NCI-H1092 (cell line): Measurements from ENCODE around the gene ZNF653.
A peak's percentile ranks its signal among the peaks of the same experiment; 100 is the strongest.
"Not testable (repeated sequence)": the region's sequence is repeated elsewhere in the genome, so short reads cannot be mapped to it uniquely, and the experiment has no call there.

Source experiments
- DNase-seq: peaks from one replicate; lab custom pipeline; 2025; lab: John Stamatoyannopoulos, UW

ZNF653 gene

DNA sequence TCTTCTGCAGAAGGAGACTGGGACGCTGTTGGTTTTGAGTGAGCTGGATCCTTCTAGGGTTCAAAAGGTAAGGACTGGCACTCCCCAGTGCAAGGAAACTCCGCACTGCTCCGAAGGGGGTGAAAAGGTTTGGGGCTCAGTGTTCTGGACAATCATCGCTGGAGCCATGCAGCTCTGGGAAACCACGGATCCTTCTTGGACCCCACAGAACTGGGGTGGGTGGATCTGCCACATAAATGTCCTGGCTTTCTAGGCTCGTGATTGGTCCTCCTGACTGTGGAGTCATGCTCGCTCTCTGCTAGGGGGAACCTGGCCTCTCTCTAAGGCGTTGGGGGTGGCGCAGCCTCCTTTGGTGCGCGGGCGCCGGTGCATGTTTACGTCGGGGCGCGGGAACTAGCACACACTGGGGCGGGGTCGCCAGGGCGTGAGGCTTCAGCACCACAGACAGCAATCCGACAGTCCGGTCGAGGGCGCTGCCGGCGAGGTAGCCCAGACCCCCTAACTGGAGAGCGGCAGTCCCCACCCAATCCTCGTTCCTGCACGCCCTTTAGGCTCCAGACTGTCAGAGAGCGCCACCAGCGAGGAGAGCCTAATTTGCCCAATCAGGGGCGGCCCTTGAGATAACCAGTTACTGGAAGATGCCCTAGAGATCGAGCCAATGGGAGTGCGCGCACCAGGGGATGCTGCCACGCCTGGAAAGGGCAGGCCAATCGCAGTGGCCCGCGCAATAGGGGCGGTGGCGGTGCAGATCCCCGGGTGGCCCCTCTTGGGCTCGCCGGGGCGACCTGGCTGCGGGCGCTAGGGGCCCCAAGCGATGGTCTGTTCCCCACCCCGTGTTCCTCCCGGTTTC, 23.9 kb downstream of the ZNF653 start:
- DNase-seq: peak; percentile 92

DNA sequence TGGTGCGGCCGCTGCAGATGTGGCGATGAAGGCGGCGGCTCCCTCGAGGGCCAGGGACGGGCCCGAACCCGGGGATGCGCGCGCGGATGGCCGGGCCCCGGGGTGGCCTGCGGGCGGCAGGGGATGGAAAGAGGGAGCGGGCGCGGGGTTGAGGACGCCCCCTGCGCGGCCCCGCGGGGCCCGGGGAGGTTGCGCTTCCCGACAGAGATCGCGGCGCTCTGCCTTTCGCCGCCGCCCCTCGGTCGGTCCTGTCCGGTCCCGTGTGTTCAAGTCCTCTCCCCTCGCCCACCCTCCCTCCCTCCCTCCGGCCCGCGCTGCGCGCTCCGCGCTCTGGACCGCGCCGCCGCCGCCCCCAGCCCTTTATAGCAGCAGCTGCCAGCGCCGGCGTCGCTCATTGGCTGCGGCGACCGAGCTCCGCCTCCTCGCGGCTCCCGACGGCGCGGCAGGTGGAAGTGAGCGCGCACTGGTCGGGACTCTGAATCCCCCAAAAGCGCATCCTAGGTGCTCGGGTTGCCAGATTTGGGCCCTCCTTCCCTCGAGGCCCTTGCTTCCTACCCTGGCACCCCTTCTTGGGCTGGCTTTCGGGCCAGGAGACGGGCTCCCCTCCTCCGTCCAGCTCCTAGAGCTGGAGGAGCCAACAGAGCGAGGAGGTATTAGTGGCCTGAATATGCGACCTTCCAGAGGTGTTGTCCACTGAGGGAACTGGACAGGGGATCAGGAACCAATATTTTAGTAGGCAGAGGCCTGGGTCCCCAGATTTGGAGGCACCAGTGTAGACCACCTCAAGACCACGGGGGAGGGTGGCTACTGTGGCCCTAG, 24.7 kb downstream of the ZNF653 start, which contains the start of gene ELAVL3:
Gene ELAVL3, minus strand, starts transcription at position 332 of the 819 bp plus-strand sequence. CDS start 438 bp downstream, outside the sequence.
- peak; percentile 58 for DNase-seq

DNA sequence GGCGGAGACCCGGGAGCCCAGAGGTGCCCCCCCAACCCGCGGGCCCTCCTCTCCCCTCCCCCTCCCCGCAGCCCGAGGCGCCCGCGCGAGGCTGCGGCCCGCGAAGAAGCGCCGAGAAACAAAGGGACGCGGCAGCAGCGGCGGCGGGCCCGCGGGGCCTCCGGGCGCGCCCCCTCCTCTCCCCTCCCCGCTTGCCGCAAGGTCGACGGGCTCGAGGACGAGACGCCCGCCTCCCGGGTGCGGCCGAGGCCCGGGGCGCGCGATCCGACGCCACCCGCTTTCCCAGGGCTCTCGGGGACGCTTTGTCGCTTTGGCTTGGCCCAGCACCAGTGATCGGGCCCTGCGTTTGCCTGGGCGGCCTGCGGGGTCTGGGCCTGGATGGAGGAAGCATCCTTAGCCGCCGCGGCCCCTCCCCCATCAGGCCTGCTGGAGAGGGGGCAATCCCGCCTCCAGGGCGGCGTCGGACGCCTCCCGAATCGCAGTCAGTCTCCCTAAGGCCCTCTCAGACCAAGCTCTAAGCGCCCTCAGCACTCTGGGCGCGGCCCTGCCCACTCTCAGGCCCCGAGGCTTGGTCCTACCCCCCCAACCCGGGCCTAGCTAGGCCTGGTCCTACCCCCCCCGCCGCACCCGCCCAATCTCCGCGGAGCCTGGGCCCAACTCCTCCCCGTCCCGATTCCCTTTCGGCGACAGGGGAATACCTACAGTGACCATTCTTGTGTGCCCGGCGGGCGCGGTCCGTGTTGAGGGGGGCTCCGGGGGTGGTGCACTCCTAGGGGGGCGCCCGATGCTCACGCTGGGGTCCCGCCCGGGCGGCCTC, 25.5 kb downstream of the ZNF653 start:
- DNase-seq: peak; percentile 10

DNA sequence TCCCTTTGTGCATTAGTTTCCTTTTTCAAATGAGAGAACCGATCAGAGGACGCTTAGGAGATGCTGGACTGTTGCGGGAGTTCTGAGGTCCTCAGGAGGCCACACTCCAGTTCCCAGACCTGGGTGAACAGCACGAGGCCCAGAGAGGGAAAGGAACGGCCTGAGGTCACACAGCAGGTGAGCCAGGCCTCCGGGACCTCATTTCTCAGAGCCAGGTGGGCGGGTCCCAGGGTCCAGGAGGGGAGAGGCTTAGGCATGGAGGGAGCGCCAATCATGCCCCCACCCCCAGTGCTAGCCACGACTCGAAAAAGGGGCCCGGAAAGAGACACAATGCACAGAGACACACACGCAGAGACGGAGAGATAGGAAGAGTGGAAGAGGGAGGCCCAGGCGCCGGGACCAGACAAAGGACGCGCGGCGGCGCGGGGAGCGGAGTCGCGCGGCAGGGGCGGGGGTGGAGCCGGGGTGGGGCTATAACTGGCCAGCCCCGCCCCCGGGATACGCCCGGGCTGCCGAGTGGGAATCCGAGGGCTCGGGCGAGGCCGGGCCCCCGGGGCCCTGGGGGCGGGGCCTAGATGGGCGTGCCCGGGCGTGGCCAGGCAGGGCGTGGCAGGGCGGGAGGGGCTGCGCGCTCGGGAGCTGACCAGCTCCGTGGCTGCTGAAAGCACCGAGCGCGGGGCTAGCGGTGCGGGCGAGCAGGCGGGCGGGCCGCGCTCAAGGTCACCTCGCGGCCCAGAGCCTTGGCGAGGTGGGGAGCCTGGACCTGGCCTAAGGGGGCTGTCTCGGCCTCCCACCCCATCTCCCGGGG, 26.3 kb downstream of the ZNF653 start:
- DNase-seq: peak; percentile 52

DNA sequence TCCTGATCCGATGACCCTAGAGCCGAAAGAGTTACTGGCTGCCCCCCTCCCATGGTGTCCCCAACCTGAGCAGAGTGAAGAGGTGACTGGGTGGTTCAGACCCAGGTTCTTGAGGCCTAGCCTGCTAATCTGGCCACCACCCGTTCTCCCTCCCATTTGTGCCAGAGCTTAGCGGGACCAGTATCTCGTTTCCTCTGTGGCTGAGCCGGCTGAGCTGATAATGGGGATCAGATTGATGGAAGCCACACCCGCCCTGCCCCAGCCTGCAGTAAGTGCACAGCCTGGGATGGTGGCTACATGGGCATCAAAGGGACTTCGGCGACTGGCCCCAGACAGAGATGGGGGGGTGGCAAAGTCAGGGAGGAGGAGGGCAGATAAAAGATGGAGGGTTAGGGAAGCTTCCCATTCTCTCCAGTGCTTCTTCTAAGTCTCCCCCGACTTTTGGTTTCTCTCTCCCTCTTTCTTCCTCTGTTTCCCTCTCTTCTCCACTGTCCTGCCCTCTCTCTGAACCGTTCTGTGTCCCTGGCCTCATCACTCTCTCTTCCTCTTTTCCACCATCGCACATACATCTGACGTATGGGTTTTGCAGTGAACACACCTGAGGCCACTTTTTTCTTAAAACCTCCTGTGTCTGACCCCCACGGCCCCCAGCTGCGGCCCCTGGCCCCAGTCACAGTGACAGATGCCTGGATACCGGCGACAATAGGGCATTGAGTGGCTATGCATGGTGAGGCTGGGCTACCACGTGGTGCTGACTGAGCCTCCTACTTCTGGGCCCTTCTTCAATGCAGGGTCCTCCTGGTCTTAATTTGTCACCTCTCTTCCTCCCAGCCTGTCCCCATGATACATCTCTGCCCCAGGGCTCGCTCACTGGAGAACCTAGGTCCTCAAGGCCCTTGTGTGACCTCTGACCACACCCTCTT, 27.2 kb downstream of the ZNF653 start:
- DNase-seq: no peak

DNA sequence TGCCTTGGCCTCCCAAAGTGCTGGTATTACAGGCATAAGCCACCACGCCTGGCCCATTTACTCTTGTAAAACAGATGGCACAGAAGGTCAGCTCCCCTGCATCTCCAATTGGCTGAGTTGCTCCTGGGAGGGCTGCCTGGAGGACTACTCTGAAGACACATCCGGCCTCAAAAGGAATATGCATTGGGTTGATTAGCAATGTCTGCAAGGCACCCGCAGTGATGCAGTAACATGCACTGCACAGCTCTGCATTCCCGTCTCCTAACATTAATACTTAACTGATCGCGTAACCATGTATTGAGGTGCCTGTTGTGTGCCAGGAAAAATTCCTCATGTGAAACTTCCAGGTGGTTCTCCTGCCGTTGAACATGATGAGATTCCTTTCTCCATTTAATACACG, 29.8 kb downstream of the ZNF653 start:
- DNase-seq: no peak

DNA sequence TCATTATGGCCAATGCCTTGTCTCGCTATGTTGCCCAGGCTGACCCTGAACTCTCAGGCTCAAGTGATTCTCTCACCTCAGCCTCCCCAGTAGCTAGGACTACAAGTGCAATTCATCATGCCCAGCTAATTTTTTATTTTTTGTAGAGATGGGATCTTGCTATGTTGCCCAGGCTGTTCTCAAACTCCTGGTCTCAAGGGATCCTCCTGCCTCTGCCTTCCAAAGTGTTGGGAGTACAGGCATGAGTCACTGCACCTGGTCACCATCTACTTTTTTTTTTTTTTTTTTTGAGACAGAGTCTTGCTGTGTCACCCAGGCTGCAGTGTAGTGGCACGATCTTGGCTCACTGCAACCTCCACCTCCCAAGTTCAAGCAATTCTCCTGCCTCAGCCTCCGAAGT, 30.3 kb downstream of the ZNF653 start:
- not testable (repeated sequence) for DNase-seq

DNA sequence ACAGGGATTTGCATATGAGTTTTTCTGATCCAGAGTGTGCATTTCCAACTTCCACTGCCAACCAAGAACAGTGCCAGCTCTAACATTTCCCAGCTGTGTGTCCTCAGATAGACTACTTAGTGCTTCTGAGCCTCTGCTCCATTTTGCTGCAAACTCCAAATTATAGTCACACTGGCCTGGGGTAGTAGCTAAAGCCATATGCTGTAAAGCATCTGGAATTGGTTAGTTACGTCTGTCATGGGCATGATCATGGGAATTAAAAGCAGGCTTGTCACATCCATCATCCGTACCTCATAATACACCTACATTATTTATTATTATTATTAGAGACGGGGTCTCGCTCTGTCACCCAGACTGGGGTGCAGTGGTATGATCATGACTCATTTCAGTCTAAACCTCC, 31.9 kb downstream of the ZNF653 start:
- DNase-seq: no peak

DNA sequence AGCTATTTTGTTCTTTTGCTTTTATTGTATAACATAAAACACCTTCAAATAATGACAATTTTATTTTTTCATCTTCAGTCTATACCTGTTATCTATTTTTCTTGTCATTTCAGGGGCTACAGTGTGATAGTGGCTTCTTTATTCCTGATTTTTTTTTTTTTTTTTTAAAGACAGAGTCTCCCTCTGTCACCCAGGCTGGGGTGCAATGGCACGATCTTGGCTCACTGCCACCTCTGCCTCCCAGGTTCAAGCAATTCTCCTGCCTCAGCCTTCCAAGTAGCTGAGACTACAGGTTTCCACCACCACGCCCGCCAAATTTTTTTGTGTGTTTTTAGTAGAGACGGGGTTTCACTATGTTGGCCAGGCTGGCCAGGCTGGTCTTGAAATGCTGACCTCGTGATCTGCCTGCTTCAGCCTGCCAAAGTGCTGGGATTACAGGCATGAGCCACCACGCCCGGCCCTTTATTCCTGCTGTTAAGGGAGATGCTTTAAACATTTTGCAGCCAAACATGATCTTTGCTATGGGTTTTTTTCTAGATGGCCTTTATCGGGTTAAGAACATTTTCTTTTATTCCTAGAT, 37.3 kb downstream of the ZNF653 start:
- not testable (repeated sequence) for DNase-seq

DNA sequence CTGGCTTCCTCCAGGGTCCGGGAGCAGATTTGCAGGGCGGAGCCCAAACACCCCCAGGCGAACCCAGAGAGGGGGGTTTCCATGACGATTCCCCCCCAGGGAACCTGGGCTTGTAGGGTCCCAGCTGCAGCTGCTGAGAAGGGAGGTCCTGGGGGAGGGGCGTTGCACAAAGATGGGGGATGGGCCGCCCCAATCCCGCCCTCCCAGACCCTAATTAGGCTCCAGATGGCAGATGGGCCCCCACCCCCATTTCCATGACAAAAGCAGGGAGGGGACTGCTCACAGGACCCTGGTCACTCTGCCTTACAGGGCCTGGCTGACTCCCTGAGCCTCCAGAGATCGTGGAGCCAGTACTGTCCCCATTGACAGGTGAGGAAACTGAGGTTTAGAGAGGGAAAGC, 40.0 kb downstream of the ZNF653 start:
- DNase-seq: no peak

DNA sequence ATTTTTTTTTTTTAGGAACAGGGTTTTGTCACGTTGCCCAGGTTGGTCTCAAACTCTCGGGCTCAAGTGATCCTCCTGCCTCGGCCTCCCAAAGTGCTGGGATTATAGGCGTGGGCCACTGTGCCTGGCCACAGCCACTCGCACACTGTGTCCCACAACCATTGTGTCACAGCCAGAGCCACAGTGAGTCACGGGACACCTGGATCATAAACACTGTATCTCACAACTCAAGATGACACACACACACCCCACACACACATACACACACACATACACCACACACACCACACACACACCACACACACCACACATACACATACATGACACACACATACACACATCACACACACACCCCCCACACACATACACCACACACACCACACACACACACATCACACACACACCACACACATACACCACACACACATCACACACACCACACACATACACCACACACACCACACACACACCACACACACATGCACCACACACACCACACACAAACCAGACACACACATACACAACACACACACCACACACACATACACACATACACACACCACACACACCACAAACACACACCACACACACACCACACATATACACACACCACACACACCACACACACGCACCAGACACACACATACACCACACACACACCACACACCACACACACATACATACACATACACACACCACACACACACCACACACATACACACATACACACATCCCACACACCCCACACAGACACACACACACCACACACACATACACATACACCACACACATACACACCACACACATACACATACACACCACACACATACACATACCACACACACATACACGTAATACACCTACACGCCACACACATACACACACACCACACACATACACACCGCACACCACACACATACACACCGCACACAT, 41.0 kb downstream of the ZNF653 start:
- DNase-seq: no peak

DNA sequence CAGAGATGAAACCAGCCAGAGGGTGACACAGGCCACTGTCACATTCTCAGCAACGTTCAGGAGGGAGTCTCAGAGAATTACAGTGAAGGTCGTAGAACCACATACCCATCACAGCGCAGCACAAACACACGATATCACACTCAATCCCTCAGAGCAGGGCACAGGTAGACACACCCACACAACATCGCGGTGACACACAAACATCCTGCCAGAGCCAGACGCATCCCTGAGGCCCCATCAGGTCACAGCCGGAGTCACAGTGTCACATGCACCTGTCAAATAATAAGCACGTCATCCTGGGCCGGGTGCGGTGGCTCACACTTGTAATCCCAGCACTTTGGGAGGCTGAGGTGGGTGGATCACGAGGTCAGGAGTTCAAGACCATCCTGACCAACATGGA, 42.2 kb downstream of the ZNF653 start:
- DNase-seq: no peak

DNA sequence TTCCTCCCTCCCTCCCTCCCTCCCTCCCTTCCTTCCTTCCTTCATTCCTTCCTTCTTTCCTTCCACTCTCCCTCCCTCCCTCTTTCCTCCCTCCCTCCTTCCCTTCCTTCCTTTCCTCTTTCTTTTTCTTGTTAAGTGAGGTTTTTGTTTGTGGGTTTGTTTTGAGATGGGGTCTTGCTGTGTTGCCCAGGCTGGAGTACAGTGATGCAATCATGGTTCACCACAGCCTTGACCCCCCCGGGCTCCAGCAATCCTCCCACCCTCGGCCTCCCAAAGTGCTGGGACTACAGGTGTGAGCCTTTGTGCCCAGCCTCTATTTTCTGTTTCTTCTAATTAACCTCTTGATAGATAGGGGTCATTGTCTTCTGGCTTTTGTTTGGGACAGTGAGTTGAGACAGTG, 44.2 kb downstream of the ZNF653 start:
- DNase-seq: no peak

DNA sequence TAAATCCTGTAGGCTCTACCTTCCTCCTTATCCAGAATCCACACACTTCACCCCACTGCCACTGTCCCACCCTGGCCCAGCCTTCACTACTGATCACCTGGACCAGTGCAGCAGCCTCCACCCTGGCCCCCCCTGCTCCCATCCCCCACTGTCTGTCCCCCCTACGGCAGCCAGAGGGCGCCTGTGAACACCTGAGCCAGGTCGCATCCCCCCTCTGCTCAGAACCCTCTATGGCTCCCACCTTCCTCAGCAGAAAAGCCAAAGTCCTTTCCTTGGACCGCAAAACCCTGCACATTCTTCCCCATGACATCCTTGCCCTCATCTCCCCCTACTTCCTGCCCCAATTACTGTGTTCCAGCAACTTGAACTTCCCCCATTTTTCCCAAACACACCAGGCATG, 45.4 kb downstream of the ZNF653 start:
- no peak for DNase-seq

DNA sequence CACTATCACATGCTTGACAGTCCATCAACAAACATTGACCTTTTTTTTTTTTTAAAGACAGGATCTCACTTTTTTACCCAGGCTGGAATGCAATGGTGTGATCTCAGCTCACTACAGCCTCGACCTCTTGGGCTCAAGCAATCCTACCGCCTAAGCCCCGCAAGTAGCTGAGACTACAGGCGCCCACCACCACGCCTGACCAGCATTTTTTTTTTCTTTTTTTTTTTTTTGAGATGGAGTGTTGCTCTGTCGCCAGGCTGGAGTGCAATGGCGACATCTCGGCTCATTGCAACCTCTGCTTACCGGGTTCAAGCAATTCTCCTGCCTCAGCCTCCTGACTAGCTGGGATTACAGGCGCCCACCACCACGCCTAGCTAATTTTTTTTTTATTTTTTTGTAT, 46.7 kb downstream of the ZNF653 start:
- DNase-seq: not testable (repeated sequence)

DNA sequence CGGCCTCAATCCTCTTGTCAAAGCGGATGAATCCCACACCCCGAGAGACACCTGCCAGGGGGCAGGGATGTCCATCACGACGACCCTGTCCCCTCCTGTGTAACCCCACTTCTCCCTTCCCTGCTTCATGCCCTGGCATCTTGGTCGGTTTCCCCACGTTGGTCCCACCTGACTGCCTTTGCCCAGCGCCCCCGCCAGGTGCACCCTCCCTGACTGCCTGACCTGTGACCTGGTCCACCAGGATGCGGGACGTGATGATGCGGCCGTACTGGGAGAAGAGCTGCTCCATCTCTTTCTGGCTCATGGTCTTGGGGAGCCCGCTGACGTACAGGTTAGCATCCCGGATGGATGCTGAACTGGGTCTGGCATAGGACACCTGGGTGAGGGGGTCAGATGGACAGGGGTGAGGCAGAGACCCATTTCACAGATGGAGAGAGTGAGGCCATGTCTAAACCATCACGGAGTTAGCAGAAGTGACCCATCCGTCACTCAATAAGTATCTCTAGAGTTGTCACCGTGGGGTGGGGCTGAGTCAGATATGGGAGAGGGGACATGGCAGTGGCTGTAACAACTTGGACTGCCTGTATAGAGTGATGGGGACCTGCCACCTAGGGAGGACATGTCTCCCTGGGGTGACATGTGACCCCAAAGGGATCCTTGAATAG, 47.3 kb downstream of the ZNF653 start:
- DNase-seq: no peak

DNA sequence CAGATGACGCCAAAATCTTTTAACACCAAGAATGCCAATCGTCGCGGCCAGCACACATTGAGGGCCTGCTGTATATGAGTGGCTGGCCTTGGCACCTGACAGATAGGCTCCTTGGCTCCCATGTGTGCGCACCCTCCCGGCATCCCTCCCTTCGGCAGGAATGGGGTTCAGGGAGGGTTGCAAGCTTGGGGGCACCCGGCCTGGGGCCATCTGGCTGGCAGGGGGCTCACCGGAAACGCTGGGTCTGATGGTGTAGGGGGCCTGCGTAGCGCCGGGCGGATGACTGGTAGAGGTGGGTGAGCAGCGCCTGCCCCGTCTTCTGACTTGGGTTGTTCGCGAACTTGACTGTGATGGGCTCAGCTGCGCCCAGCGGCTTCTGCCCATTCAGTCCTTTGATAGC, 47.8 kb downstream of the ZNF653 start:
- DNase-seq: no peak

DNA sequence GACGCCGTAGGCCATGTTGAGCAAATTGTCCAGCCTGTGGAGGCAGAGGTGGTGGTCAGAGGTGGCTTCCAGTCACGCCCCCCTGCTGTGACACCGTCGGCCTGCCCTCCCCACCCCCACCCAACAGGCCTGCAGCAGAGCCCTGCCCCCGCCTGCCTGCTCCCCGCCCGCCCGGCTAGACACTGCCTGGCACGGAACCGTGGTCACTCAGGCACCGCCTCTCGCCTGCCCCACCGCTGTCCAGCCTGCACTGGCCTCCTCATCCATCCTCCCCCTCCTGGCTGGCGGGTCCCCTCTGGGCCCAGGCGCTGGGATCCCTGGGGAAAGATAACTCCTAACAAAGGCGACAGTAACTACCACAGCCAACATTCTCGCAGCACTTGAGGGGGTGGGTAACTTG, 48.5 kb downstream of the ZNF653 start:
- no peak for DNase-seq
